WTC11 (cell line): Measurements from ENCODE around the gene MNX1. TPM values are rescaled to one million over a fixed set of nuclear protein-coding genes. Genes with fewer than 3 reads are reported as not detected.

Source experiments
- ATAC-seq: fragments of 200-7000 bp; cut with Tn5 transposase; 2 replicates; pipeline ENCODE4 v1.10.0; 2021; ENCODE audit warnings: mild to moderate bottlenecking, moderate library complexity
- CTCF ChIA-PET: fragments of 300-600 bp; sonication (Branson Sonifier 250); formaldehyde crosslinking; loops from one replicate; lab custom pipeline; 2021; ENCODE audit warnings: antibody characterized with exemption; lab: Charles Lee
- POLR2A ChIA-PET: fragments of 350-600 bp; sonication (Branson Sonifier 250); formaldehyde crosslinking; loops from one replicate; lab custom pipeline; 2021; ENCODE audit warnings: antibody characterized with exemption; lab: Charles Lee
- DNase-seq: peaks from one replicate; pipeline ENCODE4 v3.0.0; 2021; ENCODE audit warnings: low spot score
- H3K27ac Mint-ChIP-seq: 2 replicates; pipeline ENCODE4 v1.8.0; 2021; ENCODE audit warnings: mixed read lengths
- H3K27me3 Mint-ChIP-seq: 2 replicates; pipeline ENCODE4 v1.8.0; 2021; ENCODE audit warnings: low read depth, mild to moderate bottlenecking, moderate library complexity, mixed read lengths
- H3K36me3 Mint-ChIP-seq: 2 replicates; pipeline ENCODE4 v1.8.0; 2021; ENCODE audit warnings: mixed read lengths
- H3K4me1 Mint-ChIP-seq: 2 replicates; pipeline ENCODE4 v1.8.0; 2022; ENCODE audit warnings: mixed read lengths
- H3K4me3 Mint-ChIP-seq: 2 replicates; pipeline ENCODE4 v1.8.0; 2021; ENCODE audit warnings: mild to moderate bottlenecking, moderate library complexity, mixed read lengths
- H3K9me3 Mint-ChIP-seq: 2 replicates; pipeline ENCODE4 v1.8.0; 2021; ENCODE audit warnings: mixed read lengths
- ATF1 ChIP-seq: sonication (generic); formaldehyde crosslinking; IDR thresholded peaks from 2 replicates; pipeline ENCODE4 v1.8.1; 2023; ENCODE audit warnings: mild to moderate bottlenecking, moderate library complexity, missing genetic modification reagents
- CBFB ChIP-seq: sonication (generic); formaldehyde crosslinking; IDR thresholded peaks from 2 replicates; pipeline ENCODE4 v1.8.1; 2022; ENCODE audit warnings: mild to moderate bottlenecking, low read depth, missing genetic modification reagents
- CREB1 ChIP-seq: sonication (generic); formaldehyde crosslinking; IDR thresholded peaks from 2 replicates; pipeline ENCODE4 v1.8.0; 2023; ENCODE audit warnings: mild to moderate bottlenecking, missing genetic modification reagents
- KAT7 ChIP-seq: sonication (generic); formaldehyde crosslinking; IDR thresholded peaks from 2 replicates; pipeline ENCODE4 v1.8.1; 2023; ENCODE audit warnings: missing genetic modification reagents, mild to moderate bottlenecking, borderline replicate concordance
- NR3C1 ChIP-seq: sonication (generic); formaldehyde crosslinking; conservative IDR thresholded peaks from 2 replicates; pipeline ENCODE4 v1.8.1; 2023; ENCODE audit warnings: low read depth, mild to moderate bottlenecking, missing genetic modification reagents
- OVOL2 ChIP-seq: fragments of 250-450 bp; sonication (Bioruptor Pico); IDR thresholded peaks from 2 replicates; pipeline ENCODE4 v1.9.0; 2021; ENCODE audit warnings: mild to moderate bottlenecking, borderline replicate concordance
- SMAD3 ChIP-seq: sonication (generic); formaldehyde crosslinking; IDR thresholded peaks from 2 replicates; pipeline ENCODE4 v1.8.0; 2022; ENCODE audit warnings: missing genetic modification reagents, mild to moderate bottlenecking, borderline replicate concordance
- SOX15 ChIP-seq: fragments of 250-450 bp; sonication (Bioruptor Pico); IDR thresholded peaks from 2 replicates; pipeline ENCODE4 v1.9.0; 2021; ENCODE audit warnings: mild to moderate bottlenecking
- ZNF121 ChIP-seq: sonication (generic); formaldehyde crosslinking; IDR thresholded peaks from 2 replicates; pipeline ENCODE4 v1.8.0; 2023; ENCODE audit warnings: missing genetic modification reagents
- ZNF317 ChIP-seq: sonication (generic); formaldehyde crosslinking; IDR thresholded peaks from 2 replicates; pipeline ENCODE4 v1.8.1; 2023; ENCODE audit warnings: low read depth, mild to moderate bottlenecking, moderate library complexity, missing genetic modification reagents, borderline replicate concordance
- ZNF396 ChIP-seq: fragments of 250-450 bp; sonication (Bioruptor Pico); IDR thresholded peaks from 2 replicates; pipeline ENCODE4 v1.8.0; 2021; ENCODE audit warnings: mild to moderate bottlenecking, moderate library complexity, borderline replicate concordance
- total RNA-seq: library from RNA; stranded (reverse); gene quantifications from 3 replicates; pipeline ENCODE4 v1.2.3, GENCODE V29; 2021
- TF ChIP-seq, protein P1 (sequence below): fragments of 250-450 bp; sonication (Bioruptor Pico); IDR thresholded peaks from 2 replicates; pipeline ENCODE4 v1.9.0; 2021; ENCODE audit warnings: mild to moderate bottlenecking
- TF ChIP-seq, protein P2 (sequence below): sonication (generic); formaldehyde crosslinking; IDR thresholded peaks from 2 replicates; pipeline ENCODE4 v1.8.1; 2022; ENCODE audit warnings: mild to moderate bottlenecking, missing genetic modification reagents, moderate library complexity, borderline replicate concordance
- TF ChIP-seq, protein P3 (sequence below): sonication (generic); formaldehyde crosslinking; IDR thresholded peaks from 2 replicates; pipeline ENCODE4 v1.8.1; 2023; ENCODE audit warnings: mild to moderate bottlenecking, moderate library complexity, missing genetic modification reagents
- TF ChIP-seq, protein P4 (sequence below): sonication (generic); formaldehyde crosslinking; IDR thresholded peaks from 2 replicates; pipeline ENCODE4 v1.8.0; 2023; ENCODE audit warnings: missing genetic modification reagents
- TF ChIP-seq, protein P5 (sequence below): sonication (generic); formaldehyde crosslinking; IDR thresholded peaks from 2 replicates; pipeline ENCODE4 v1.8.0; 2022; ENCODE audit warnings: mild to moderate bottlenecking, missing genetic modification reagents
- TF ChIP-seq, protein P6 (sequence below): sonication (generic); formaldehyde crosslinking; IDR thresholded peaks from 2 replicates; pipeline ENCODE4 v1.8.0; 2022; ENCODE audit warnings: mild to moderate bottlenecking, missing genetic modification reagents
- TF ChIP-seq, protein P7 (sequence below): sonication (generic); formaldehyde crosslinking; IDR thresholded peaks from 2 replicates; pipeline ENCODE4 v1.8.1; 2023; ENCODE audit warnings: mild to moderate bottlenecking, missing genetic modification reagents
- TF ChIP-seq, protein P8 (sequence below): sonication (generic); formaldehyde crosslinking; IDR thresholded peaks from 2 replicates; pipeline ENCODE4 v1.8.0; 2022; ENCODE audit warnings: mild to moderate bottlenecking, missing genetic modification reagents

Gene MNX1
- total RNA-seq, 1 experiment from 2014 or later, result 0.46 TPM

DNA sequence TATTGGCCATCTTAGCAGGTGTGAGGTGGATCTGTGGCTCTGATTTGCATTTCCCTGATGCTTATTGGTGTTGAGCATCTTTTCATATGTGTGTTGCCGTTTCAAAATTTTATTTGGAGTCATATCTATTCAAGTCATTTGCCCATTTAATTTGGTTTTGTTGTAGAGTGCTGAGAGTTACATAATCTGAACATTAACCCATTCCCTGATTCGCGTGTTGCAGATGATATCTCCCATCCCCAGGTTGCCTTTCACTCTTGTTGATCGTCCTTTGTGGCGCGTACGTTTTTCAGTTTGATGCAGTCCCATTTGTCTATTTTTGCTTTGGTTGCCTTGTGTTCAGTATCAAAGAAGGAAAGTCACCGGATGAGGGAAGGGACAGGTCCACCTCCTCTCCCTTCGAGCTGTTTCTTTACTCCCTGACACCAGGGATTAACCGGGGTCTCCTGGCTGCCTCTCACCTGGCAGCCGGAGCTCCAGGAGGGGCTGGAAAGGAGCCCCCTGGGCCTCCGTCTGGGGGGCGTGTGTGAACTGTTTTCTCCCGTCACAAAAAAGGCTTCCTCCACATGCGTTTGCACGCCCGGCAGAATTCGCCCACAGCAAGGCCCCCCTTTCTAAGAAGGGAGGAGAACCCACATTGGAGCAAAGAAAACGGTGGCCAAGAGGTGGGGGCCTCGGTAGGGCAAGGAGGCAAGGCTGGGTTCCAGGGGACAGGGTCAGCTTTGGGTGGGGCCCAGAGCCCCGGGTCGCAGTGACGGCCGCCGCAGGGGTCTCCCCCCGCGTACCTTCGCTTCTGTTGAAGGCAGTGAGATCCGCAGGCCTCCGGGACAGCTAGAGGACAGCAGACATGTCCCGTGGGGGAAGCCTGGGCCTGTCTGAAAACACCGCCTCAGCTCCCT lies 8.3 kb downstream of the MNX1 start:
- H3K27me3 Mint-ChIP-seq, result peaks cover 99% of the 10 kb centered on the region
- ChIA-PET CTCF (interaction anchor here (1.1 to 1.9 kb wide), 2 partner anchors 15 to 17 kb away, joined by 3 to 5 read pairs; no protein-coding TSS in a partner anchor), POLR2A (no interaction called here)
- no peak for ATAC-seq
- H3K9me3 Mint-ChIP-seq, result no peaks in the 10 kb centered on the region
- peaks cover 37% of the 10 kb centered on the region for H3K4me1 Mint-ChIP-seq
- DNase-seq, result no peak
- H3K4me3 Mint-ChIP-seq, result peak overlapping the region; percentile 31
- no peak overlapping the region for H3K27ac Mint-ChIP-seq
- H3K36me3 Mint-ChIP-seq, result no peaks in the 10 kb centered on the region
- TF ChIP-seq ZNF121 (CRISPR knock-in tag) (no peak), SMAD3 (CRISPR knock-in tag) (no peak), CREB1 (no peak), NR3C1 (CRISPR knock-in tag) (no peak), SOX15 (CRISPR knock-in tag) (no peak), ZNF396 (CRISPR knock-in tag) (no peak), ATF1 (no peak), KAT7 (CRISPR knock-in tag) (no peak), ZNF317 (CRISPR knock-in tag) (no peak), CBFB (CRISPR knock-in tag) (no peak), OVOL2 (no peak)
- TF ChIP-seq, protein P1, sequence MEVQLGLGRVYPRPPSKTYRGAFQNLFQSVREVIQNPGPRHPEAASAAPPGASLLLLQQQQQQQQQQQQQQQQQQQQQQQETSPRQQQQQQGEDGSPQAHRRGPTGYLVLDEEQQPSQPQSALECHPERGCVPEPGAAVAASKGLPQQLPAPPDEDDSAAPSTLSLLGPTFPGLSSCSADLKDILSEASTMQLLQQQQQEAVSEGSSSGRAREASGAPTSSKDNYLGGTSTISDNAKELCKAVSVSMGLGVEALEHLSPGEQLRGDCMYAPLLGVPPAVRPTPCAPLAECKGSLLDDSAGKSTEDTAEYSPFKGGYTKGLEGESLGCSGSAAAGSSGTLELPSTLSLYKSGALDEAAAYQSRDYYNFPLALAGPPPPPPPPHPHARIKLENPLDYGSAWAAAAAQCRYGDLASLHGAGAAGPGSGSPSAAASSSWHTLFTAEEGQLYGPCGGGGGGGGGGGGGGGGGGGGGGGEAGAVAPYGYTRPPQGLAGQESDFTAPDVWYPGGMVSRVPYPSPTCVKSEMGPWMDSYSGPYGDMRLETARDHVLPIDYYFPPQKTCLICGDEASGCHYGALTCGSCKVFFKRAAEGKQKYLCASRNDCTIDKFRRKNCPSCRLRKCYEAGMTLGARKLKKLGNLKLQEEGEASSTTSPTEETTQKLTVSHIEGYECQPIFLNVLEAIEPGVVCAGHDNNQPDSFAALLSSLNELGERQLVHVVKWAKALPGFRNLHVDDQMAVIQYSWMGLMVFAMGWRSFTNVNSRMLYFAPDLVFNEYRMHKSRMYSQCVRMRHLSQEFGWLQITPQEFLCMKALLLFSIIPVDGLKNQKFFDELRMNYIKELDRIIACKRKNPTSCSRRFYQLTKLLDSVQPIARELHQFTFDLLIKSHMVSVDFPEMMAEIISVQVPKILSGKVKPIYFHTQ, result no peak
- TF ChIP-seq, protein P2, sequence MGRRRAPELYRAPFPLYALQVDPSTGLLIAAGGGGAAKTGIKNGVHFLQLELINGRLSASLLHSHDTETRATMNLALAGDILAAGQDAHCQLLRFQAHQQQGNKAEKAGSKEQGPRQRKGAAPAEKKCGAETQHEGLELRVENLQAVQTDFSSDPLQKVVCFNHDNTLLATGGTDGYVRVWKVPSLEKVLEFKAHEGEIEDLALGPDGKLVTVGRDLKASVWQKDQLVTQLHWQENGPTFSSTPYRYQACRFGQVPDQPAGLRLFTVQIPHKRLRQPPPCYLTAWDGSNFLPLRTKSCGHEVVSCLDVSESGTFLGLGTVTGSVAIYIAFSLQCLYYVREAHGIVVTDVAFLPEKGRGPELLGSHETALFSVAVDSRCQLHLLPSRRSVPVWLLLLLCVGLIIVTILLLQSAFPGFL (CRISPR knock-in tag), result no peak
- TF ChIP-seq, protein P3, sequence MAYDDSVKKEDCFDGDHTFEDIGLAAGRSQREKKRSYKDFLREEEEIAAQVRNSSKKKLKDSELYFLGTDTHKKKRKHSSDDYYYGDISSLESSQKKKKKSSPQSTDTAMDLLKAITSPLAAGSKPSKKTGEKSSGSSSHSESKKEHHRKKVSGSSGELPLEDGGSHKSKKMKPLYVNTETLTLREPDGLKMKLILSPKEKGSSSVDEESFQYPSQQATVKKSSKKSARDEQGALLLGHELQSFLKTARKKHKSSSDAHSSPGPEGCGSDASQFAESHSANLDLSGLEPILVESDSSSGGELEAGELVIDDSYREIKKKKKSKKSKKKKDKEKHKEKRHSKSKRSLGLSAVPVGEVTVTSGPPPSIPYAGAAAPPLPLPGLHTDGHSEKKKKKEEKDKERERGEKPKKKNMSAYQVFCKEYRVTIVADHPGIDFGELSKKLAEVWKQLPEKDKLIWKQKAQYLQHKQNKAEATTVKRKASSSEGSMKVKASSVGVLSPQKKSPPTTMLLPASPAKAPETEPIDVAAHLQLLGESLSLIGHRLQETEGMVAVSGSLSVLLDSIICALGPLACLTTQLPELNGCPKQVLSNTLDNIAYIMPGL (CRISPR knock-in tag), result no peak
- TF ChIP-seq, protein P4, sequence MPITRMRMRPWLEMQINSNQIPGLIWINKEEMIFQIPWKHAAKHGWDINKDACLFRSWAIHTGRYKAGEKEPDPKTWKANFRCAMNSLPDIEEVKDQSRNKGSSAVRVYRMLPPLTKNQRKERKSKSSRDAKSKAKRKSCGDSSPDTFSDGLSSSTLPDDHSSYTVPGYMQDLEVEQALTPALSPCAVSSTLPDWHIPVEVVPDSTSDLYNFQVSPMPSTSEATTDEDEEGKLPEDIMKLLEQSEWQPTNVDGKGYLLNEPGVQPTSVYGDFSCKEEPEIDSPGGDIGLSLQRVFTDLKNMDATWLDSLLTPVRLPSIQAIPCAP (CRISPR knock-in tag), result no peak
- TF ChIP-seq, protein P5, sequence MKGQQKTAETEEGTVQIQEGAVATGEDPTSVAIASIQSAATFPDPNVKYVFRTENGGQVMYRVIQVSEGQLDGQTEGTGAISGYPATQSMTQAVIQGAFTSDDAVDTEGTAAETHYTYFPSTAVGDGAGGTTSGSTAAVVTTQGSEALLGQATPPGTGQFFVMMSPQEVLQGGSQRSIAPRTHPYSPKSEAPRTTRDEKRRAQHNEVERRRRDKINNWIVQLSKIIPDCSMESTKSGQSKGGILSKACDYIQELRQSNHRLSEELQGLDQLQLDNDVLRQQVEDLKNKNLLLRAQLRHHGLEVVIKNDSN (CRISPR knock-in tag), result no peak
- TF ChIP-seq, protein P6, sequence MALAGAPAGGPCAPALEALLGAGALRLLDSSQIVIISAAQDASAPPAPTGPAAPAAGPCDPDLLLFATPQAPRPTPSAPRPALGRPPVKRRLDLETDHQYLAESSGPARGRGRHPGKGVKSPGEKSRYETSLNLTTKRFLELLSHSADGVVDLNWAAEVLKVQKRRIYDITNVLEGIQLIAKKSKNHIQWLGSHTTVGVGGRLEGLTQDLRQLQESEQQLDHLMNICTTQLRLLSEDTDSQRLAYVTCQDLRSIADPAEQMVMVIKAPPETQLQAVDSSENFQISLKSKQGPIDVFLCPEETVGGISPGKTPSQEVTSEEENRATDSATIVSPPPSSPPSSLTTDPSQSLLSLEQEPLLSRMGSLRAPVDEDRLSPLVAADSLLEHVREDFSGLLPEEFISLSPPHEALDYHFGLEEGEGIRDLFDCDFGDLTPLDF (CRISPR knock-in tag), result no peak
- TF ChIP-seq, protein P7, sequence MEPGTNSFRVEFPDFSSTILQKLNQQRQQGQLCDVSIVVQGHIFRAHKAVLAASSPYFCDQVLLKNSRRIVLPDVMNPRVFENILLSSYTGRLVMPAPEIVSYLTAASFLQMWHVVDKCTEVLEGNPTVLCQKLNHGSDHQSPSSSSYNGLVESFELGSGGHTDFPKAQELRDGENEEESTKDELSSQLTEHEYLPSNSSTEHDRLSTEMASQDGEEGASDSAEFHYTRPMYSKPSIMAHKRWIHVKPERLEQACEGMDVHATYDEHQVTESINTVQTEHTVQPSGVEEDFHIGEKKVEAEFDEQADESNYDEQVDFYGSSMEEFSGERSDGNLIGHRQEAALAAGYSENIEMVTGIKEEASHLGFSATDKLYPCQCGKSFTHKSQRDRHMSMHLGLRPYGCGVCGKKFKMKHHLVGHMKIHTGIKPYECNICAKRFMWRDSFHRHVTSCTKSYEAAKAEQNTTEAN (CRISPR knock-in tag), result no peak
- TF ChIP-seq, protein P8, sequence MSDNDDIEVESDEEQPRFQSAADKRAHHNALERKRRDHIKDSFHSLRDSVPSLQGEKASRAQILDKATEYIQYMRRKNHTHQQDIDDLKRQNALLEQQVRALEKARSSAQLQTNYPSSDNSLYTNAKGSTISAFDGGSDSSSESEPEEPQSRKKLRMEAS (CRISPR knock-in tag), result no peak
